Vagina (tissue), 2 donors: ENCODE data around the gene FAM163A.

Source experiments
- CTCF ChIP-seq, 3 experiments: fragments of 450-650 bp in 2 of 3; fragments of 200-600 bp in 1 of 3; sonication (generic) in 1 of 3; IDR thresholded peaks; one replicate each; pipeline ENCODE4 v1.5.1; 2017 to 2019; ENCODE audit warnings: antibody characterized with exemption in 3 of 3, mild to moderate bottlenecking in 2 of 3, moderate library complexity in 2 of 3
- POLR2A ChIP-seq, 2 donors: fragments of 450-650 bp; IDR thresholded peaks; one replicate each; pipeline ENCODE4 v1.6.1; 2017; ENCODE audit warnings: antibody characterized with exemption in 2 of 2, mild to moderate bottlenecking in 2 of 2, moderate library complexity in 2 of 2
- POLR2AphosphoS5 ChIP-seq, 2 donors: sonication (generic); formaldehyde crosslinking; IDR thresholded peaks; one replicate each; pipeline ENCODE4 v1.9.0; 2017; ENCODE audit warnings: antibody characterized with exemption in 2 of 2, mild to moderate bottlenecking in 2 of 2, low read depth in 1 of 2; ENCODE audit not compliant: insufficient read depth in 1 of 2

- no peak for TF ChIP-seq POLR2A (IDR thresholded peaks at IDR 0.05)
- no peak for TF ChIP-seq CTCF (IDR thresholded peaks at IDR 0.05)
- TF ChIP-seq POLR2AphosphoS5 (IDR thresholded peaks at IDR 0.05; ENCODE audit: insufficient read depth in 1 of 2, low read depth in 1 of 2): no peak
Measured at GRCh38 chr1:179785728-179786127, 42.6 kb downstream of the FAM163A start.
